HG03565 (cell line): ENCODE results near the gene DPEP3.
"Not testable (repeated sequence)": the region's sequence is repeated elsewhere in the genome, so short reads cannot be mapped to it uniquely, and the experiment has no call there.

Source experiments
- ATAC-seq: cut with Tn5 transposase; IDR thresholded peaks from one replicate; pipeline ENCODE4 v1.9.1; 2021; ENCODE audit warnings: mild to moderate bottlenecking, moderate library complexity; ENCODE audit not compliant: unreplicated experiment

Gene DPEP3

GRCh38 chr16:67945392-67945933 is 34.8 kb downstream of the DPEP3 start:
- ATAC-seq = no peak

GRCh38 chr16:67944690-67945391 is 35.5 kb downstream of the DPEP3 start:
- ATAC-seq = no peak

GRCh38 chr16:67943619-67944504 is 36.4 kb downstream of the DPEP3 start, which contains the start of gene LCAT:
Gene LCAT (minus strand): TSS chr16:67944120. CDS start chr16:67944101, 19 bp downstream.
- ATAC-seq = no peak

- no peak for ATAC-seq
These were observed 37.1 kb downstream of the DPEP3 start for GRCh38 chr16:67943256-67943618.

- ATAC-seq = no peak
These were observed 37.6 kb downstream of the DPEP3 start for GRCh38 chr16:67942510-67943255.

- ATAC-seq = no peak
These were observed 38.1 kb downstream of the DPEP3 start for GRCh38 chr16:67942200-67942509.

GRCh38 chr16:67941469-67942199 is 38.7 kb downstream of the DPEP3 start:
- no peak for ATAC-seq

- no peak for ATAC-seq
These were observed 39.7 kb downstream of the DPEP3 start for GRCh38 chr16:67940446-67941089.

- no peak for ATAC-seq
These were observed 40.5 kb downstream of the DPEP3 start for GRCh38 chr16:67939507-67940445.

- ATAC-seq = not testable (repeated sequence)
These were observed 42.6 kb downstream of the DPEP3 start for GRCh38 chr16:67937713-67938112.

GRCh38 chr16:67936880-67937605 is 43.3 kb downstream of the DPEP3 start:
- ATAC-seq = peak; percentile 47

GRCh38 chr16:67936124-67936879 is 44.0 kb downstream of the DPEP3 start, which contains the start of gene PSMB10:
Gene PSMB10 (minus strand): TSS chr16:67936850. CDS start chr16:67936749, 101 bp downstream.
- ATAC-seq = no peak

GRCh38 chr16:67935402-67936123 is 44.7 kb downstream of the DPEP3 start:
- peak; percentile 80 for ATAC-seq

- ATAC-seq = no peak
These were observed 45.2 kb downstream of the DPEP3 start for GRCh38 chr16:67935101-67935401.

- no peak for ATAC-seq
These were observed 45.8 kb downstream of the DPEP3 start for GRCh38 chr16:67934306-67935100.

GRCh38 chr16:67933805-67934204 is 46.5 kb downstream of the DPEP3 start:
- ATAC-seq = no peak
